K562 (cell line): ENCODE results near the gene ZNF146. TPM values are rescaled to one million over a fixed set of nuclear protein-coding genes. Genes with fewer than 3 reads are reported as not detected.

Experiments
- HSF4 ChIP-seq: fragments of 250-450 bp; sonication (Bioruptor Pico); IDR thresholded peaks from 2 replicates; pipeline ENCODE4 v2.1.2; 2022; ENCODE audit warnings: mild to moderate bottlenecking, moderate library complexity, borderline replicate concordance
- MEIS2 ChIP-seq: fragments of 450-650 bp; IDR thresholded peaks from 2 replicates; pipeline ENCODE4 v1.6.1; 2014; ENCODE audit warnings: mild to moderate bottlenecking; ENCODE audit not compliant: partially characterized antibody
- MGA ChIP-seq: fragments of 450-650 bp; IDR thresholded peaks from 2 replicates; pipeline ENCODE4 v1.6.1; 2016; ENCODE audit warnings: mild to moderate bottlenecking, moderate library complexity
- RBBP5 ChIP-seq: fragments of 200-600 bp; sonication (generic); IDR thresholded peaks from 2 replicates; pipeline ENCODE4 v1.6.1; 2012; ENCODE audit warnings: borderline replicate concordance, mild to moderate bottlenecking, low read length, control low read depth, inconsistent platforms; ENCODE audit not compliant: insufficient read depth, poor library complexity, severe bottlenecking
- SMARCB1 ChIP-seq: IDR thresholded peaks from 2 replicates; pipeline ENCODE4 v1.6.1; 2011; ENCODE audit warnings: improper control_type of control experiment, low read depth; ENCODE audit not compliant: insufficient read length
- ZFP91 ChIP-seq: sonication (generic); formaldehyde crosslinking; IDR thresholded peaks from 2 replicates; pipeline ENCODE4 v1.8.0; 2022; ENCODE audit warnings: mild to moderate bottlenecking, missing genetic modification reagents
- polyA plus RNA-seq, 8 experiments: library from polyadenylated mRNA; depleted of rRNA in 4 of 8; stranded (reverse) in 5 of 8; unstranded in 3 of 8; fragments of >200 nt; fragmentation: Nextera tagmentation in 2 of 8; fragmentation: Illumina TruSeq in 1 of 8; extraction: Ambion mirVana in 2 of 8; extraction: Trizol in 1 of 8; gene quantifications; 2 replicates each; pipeline versions ENCODE4 v1.2.1 to v1.2.3, GENCODE V29; 2011 to 2014; ENCODE audit warnings: inconsistent platforms in 1 of 8, missing spikeins in 1 of 8
- total RNA-seq, 7 experiments: library from RNA; depleted of rRNA in 6 of 7; stranded (reverse); fragments of >200 nt in 6 of 7; fragmentation: Illumina TruSeq in 2 of 7; extraction: Trizol in 2 of 7; gene quantifications; 2 replicates each; pipeline versions ENCODE4 v1.2.1 to v1.2.3, GENCODE V29; 2011 to 2021; ENCODE audit warnings: low replicate concordance in 1 of 7
- TF ChIP-seq, protein P1 (sequence below): sonication (generic); IDR thresholded peaks from 2 replicates; pipeline ENCODE4 v1.6.1; 2016

Gene ZNF146
- total and polyA plus RNA-seq, 9 of the 15 experiments (the other 6 are each of a cell fraction or from before 2014, with no cell fraction given), result 36.2 to 195 (median 116) TPM

DNA sequence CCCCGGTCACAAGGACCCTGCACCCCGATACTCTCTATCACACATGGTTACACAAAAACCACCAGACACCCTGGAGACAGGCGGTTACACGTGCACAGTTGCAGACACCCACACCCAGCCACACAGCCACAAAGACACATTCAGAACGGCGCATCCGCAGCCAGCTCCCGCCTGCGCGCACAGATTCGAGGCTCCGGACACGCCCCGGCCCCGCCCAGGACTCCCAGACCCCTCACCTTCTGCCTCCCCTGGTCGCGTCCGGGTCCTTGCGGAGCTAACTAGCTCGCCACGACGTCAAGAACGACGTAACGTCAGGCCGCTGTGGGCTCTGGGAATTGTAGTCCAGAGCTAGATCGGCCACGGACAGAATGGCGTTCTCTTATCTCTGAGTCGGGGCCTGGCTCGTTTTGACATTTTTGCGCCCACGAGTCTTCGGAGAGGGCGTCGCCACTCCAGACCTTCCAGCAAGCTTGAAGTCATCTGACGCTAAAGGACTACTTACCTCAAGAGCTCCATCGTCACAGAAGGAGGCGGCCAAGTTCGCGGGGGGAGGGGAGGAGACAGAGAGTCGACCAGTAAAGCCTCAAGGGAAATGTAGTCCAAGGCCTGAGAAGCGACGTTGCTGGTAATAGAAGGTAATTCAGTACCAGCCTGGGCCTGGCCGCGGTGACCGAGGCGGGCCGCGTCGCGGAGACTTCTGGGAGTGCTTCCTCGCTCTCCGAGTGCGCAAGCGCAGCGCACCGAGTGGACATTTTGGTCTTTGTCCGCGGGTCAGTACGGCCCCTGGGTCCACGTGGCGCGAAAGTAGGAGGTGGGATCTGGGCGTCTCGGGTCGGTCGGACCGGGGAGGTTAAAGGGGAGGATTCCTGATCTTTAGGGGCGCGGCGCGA lies at the start of gene ZNF146, which contains the start of gene ZNF565 (continued):
- peak; percentile 78 for TF ChIP-seq MGA
- TF ChIP-seq RBBP5, result peak; percentile 58
- TF ChIP-seq SMARCB1, result no peak
- TF ChIP-seq, protein P1, sequence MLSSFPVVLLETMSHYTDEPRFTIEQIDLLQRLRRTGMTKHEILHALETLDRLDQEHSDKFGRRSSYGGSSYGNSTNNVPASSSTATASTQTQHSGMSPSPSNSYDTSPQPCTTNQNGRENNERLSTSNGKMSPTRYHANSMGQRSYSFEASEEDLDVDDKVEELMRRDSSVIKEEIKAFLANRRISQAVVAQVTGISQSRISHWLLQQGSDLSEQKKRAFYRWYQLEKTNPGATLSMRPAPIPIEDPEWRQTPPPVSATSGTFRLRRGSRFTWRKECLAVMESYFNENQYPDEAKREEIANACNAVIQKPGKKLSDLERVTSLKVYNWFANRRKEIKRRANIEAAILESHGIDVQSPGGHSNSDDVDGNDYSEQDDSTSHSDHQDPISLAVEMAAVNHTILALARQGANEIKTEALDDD, result peak; percentile 74; the same call in 1 of the 2 replicates
- 0 out of 2 replicates have a peak, but pooled peaks have one; percentile 26 for TF ChIP-seq ZFP91
- TF ChIP-seq MEIS2, result peak; percentile 79
- no peak for TF ChIP-seq HSF4 (CRISPR knock-in tag)
